ENCODE results near the gene MPZL2. TPM values are rescaled to one million over a fixed set of nuclear protein-coding genes. Genes with fewer than 3 reads are reported as not detected.

Gene MPZL2
- total RNA-seq, 1 experiment from 2014 or later, result 1.2 TPM

DNA sequence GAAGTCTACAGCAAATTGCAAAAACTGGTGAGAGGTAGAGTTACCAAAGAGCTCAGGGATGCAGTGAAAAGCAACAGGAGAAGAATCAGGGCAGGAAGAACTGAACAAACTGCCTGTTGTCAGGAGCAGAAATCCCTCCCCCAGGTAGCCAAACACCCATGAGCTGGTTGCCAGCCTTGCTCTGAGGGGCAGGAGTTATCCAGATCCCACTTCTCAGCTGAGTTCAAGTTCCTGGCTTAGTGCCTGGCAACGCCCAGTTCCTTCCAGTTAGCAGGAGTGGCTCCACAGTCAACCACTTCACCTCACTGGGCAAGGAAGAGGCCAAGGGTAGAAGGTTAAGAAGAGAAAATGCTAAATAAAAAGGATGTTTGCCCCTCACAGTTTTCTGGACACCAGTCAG, 1.9 kb upstream of the MPZL2 start (continued):
- no peak for TF ChIP-seq IRF2 (CRISPR knock-in tag; IDR thresholded peaks at IDR 0.05; ENCODE audit: borderline replicate concordance, low read depth)
- no peak for TF ChIP-seq SMAD4 (CRISPR knock-in tag; IDR thresholded peaks at IDR 0.05)
- no peak for TF ChIP-seq MXD4 (CRISPR knock-in tag; IDR thresholded peaks at IDR 0.05; ENCODE audit: borderline replicate concordance)
- TF ChIP-seq, protein P1, sequence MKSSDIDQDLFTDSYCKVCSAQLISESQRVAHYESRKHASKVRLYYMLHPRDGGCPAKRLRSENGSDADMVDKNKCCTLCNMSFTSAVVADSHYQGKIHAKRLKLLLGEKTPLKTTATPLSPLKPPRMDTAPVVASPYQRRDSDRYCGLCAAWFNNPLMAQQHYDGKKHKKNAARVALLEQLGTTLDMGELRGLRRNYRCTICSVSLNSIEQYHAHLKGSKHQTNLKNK (CRISPR knock-in tag; IDR thresholded peaks at IDR 0.05), result no peak
- no peak for TF ChIP-seq FOXP1 (CRISPR knock-in tag; IDR thresholded peaks at IDR 0.05; ENCODE audit: borderline replicate concordance)
- TF ChIP-seq ETV6 (CRISPR knock-in tag; IDR thresholded peaks at IDR 0.05), result no peak
- no peak for TF ChIP-seq FOXK1 (CRISPR knock-in tag; IDR thresholded peaks at IDR 0.05)
- TF ChIP-seq ZNF671 (CRISPR knock-in tag; IDR thresholded peaks at IDR 0.05), result no peak

DNA sequence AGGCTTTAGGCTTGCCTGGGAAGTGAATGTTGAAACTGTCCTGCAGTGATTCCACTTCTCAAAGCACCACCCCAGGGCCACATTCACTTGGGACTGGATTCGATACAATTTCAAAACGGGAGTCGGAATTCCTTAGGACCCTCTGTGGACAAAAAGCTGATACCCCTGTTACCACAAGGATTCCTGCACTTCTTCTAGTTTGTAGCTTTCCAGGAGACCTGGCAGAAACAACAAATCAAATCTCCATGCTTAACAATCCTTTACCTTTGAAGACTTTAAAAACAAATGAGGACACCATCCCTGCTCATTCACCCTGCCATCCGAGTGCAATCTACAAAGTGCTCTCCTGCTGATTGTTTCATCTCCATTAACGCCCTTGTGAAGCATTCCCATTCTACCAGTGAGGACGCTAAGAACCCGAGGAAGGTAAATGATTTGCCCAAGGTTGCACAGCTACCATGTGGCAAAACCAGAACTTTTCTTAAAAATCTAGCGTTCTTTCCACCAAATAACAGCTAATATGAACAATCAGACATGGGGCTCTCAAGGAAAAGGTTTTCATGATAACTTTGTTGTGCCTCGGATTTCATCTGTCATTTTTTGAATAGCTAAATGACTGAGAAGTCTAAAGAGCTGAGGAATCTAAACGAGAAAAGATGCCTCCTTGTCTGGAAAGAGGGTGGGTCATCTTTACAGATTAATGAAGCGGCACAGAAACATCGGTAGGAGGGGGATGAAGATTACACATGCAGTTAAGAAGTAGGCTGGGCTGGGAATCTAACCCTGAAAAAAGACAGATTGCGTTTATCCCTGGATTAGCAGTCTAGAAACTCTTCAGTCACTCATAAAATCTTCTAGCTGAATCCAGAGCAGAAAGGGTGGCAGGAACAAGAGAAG, 720 bp upstream of the MPZL2 start:
- peak overlapping the region; percentile 67 for H3K4me3 Mint-ChIP-seq
- ChIA-PET POLR2A (no interaction called here), CTCF (interaction anchor here (0.8 to 2.2 kb wide), 5 partner anchors 31 to 93 kb away, joined by 3 to 15 read pairs (median 7); no protein-coding TSS in a partner anchor)
- no peak overlapping the region for H3K27ac Mint-ChIP-seq
- no peaks in the 10 kb centered on the region for H3K36me3 Mint-ChIP-seq
- no peak for TF ChIP-seq ZNF671 (CRISPR knock-in tag; IDR thresholded peaks at IDR 0.05)
- TF ChIP-seq, protein P2, sequence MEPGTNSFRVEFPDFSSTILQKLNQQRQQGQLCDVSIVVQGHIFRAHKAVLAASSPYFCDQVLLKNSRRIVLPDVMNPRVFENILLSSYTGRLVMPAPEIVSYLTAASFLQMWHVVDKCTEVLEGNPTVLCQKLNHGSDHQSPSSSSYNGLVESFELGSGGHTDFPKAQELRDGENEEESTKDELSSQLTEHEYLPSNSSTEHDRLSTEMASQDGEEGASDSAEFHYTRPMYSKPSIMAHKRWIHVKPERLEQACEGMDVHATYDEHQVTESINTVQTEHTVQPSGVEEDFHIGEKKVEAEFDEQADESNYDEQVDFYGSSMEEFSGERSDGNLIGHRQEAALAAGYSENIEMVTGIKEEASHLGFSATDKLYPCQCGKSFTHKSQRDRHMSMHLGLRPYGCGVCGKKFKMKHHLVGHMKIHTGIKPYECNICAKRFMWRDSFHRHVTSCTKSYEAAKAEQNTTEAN (CRISPR knock-in tag; IDR thresholded peaks at IDR 0.05), result no peak
- TF ChIP-seq, protein P3, sequence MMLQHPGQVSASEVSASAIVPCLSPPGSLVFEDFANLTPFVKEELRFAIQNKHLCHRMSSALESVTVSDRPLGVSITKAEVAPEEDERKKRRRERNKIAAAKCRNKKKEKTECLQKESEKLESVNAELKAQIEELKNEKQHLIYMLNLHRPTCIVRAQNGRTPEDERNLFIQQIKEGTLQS (CRISPR knock-in tag; conservative IDR thresholded peaks at IDR 0.05), result no peak
- no peak for TF ChIP-seq NFYB (CRISPR knock-in tag; conservative IDR thresholded peaks at IDR 0.05; ENCODE audit: low read depth)
- TF ChIP-seq, protein P4, sequence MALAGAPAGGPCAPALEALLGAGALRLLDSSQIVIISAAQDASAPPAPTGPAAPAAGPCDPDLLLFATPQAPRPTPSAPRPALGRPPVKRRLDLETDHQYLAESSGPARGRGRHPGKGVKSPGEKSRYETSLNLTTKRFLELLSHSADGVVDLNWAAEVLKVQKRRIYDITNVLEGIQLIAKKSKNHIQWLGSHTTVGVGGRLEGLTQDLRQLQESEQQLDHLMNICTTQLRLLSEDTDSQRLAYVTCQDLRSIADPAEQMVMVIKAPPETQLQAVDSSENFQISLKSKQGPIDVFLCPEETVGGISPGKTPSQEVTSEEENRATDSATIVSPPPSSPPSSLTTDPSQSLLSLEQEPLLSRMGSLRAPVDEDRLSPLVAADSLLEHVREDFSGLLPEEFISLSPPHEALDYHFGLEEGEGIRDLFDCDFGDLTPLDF (CRISPR knock-in tag; IDR thresholded peaks at IDR 0.05), result no peak
- no peak for TF ChIP-seq ZNF317 (CRISPR knock-in tag; IDR thresholded peaks at IDR 0.05; ENCODE audit: borderline replicate concordance, low read depth)
- TF ChIP-seq, protein P5, sequence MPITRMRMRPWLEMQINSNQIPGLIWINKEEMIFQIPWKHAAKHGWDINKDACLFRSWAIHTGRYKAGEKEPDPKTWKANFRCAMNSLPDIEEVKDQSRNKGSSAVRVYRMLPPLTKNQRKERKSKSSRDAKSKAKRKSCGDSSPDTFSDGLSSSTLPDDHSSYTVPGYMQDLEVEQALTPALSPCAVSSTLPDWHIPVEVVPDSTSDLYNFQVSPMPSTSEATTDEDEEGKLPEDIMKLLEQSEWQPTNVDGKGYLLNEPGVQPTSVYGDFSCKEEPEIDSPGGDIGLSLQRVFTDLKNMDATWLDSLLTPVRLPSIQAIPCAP (CRISPR knock-in tag; IDR thresholded peaks at IDR 0.05), result no peak
- no peak for TF ChIP-seq MXD4 (CRISPR knock-in tag; IDR thresholded peaks at IDR 0.05; ENCODE audit: borderline replicate concordance)
- TF ChIP-seq SMAD4 (CRISPR knock-in tag; IDR thresholded peaks at IDR 0.05), result no peak
- TF ChIP-seq SOX15 (CRISPR knock-in tag; IDR thresholded peaks at IDR 0.05), result no peak
- no peak for TF ChIP-seq NFATC4 (CRISPR knock-in tag; IDR thresholded peaks at IDR 0.05)
- H3K27me3 Mint-ChIP-seq (ENCODE audit: low read depth), result peaks cover 93% of the 10 kb centered on the region
- no peak for DNase-seq (ENCODE audit: low spot score)
- H3K4me1 Mint-ChIP-seq, result peaks cover 35% of the 10 kb centered on the region
- no peaks in the 10 kb centered on the region for H3K9me3 Mint-ChIP-seq
- peak; percentile 18 for ATAC-seq

DNA sequence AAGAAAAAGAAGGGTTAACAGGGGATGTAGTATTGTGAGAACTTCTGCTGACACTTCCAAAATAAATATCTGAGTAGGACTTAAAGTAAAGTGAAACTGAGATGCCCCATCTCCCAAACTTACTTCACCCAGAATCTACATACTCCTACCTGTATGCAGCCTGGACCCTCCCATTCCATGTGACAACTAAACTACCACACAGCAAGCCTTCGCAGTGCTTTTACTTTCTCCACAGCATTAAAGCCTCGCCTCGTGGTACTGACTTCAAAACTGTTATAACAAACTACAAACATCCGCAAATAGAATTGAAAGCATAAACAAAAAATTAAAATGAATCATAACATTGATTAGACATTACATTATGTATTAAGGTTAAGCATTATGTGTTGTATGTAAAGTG, 985 bp downstream of the MPZL2 start:
- H3K4me3 Mint-ChIP-seq, result no peak overlapping the region
- TF ChIP-seq ATF1 (CRISPR knock-in tag; IDR thresholded peaks at IDR 0.05) (no peak), RORB (CRISPR knock-in tag; IDR thresholded peaks at IDR 0.05) (no peak), EMX1 (CRISPR knock-in tag; IDR thresholded peaks at IDR 0.05) (no peak)
- TF ChIP-seq, protein P6, sequence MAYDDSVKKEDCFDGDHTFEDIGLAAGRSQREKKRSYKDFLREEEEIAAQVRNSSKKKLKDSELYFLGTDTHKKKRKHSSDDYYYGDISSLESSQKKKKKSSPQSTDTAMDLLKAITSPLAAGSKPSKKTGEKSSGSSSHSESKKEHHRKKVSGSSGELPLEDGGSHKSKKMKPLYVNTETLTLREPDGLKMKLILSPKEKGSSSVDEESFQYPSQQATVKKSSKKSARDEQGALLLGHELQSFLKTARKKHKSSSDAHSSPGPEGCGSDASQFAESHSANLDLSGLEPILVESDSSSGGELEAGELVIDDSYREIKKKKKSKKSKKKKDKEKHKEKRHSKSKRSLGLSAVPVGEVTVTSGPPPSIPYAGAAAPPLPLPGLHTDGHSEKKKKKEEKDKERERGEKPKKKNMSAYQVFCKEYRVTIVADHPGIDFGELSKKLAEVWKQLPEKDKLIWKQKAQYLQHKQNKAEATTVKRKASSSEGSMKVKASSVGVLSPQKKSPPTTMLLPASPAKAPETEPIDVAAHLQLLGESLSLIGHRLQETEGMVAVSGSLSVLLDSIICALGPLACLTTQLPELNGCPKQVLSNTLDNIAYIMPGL (CRISPR knock-in tag; IDR thresholded peaks at IDR 0.05), result no peak
- ChIA-PET CTCF (interaction anchor here (1.5 kb wide), 1 partner anchor 65 kb away, joined by 15 read pairs; no protein-coding TSS in a partner anchor), POLR2A (no interaction called here)
- ATAC-seq (no peak), DNase-seq (ENCODE audit: low spot score) (no peak)
- no peaks in the 10 kb centered on the region for H3K36me3 Mint-ChIP-seq
- peaks cover 88% of the 10 kb centered on the region for H3K27me3 Mint-ChIP-seq (ENCODE audit: low read depth)
- no peak overlapping the region for H3K27ac Mint-ChIP-seq
- peaks cover 9% of the 10 kb centered on the region for H3K9me3 Mint-ChIP-seq
- H3K4me1 Mint-ChIP-seq, result peaks cover 35% of the 10 kb centered on the region

Data from WTC11 (cell line).